CD4-positive, alpha-beta T cell treated with Interleukin-12 subunit alpha and Interleukin-12 subunit beta, for 1 hour (primary cell): Measurements from ENCODE around the gene AQP11.
"Not testable (repeated sequence)": the region's sequence is repeated elsewhere in the genome, so short reads cannot be mapped to it uniquely, and the experiment has no call there.

Source experiments
- DNase-seq: peaks from one replicate; pipeline ENCODE4 v3.0.0-alpha.2; 2020

Gene AQP11

GRCh38 chr11:77589521-77590193 is at the start of gene AQP11:
Gene AQP11 (plus strand): TSS chr11:77589953. CDS start chr11:77589993, 40 bp downstream.
- DNase-seq: peak; percentile 54

GRCh38 chr11:77542296-77542695 is 47.5 kb upstream of the AQP11 start:
- DNase-seq: no peak

GRCh38 chr11:77547047-77547836 is 42.5 kb upstream of the AQP11 start:
- DNase-seq: no peak

GRCh38 chr11:77547863-77548551 is 41.7 kb upstream of the AQP11 start:
- peak; percentile 54 for DNase-seq

GRCh38 chr11:77548552-77549445 is 41.0 kb upstream of the AQP11 start:
- no peak for DNase-seq

- not testable (repeated sequence) for DNase-seq
Measured at GRCh38 chr11:77551426-77551825, 38.3 kb upstream of the AQP11 start.

- DNase-seq: no peak
Measured at GRCh38 chr11:77557553-77557952, 32.2 kb upstream of the AQP11 start.

- no peak for DNase-seq
Measured at GRCh38 chr11:77558380-77558779, 31.4 kb upstream of the AQP11 start.

GRCh38 chr11:77559686-77560401 is 29.9 kb upstream of the AQP11 start:
- DNase-seq: no peak

GRCh38 chr11:77560605-77561004 is 29.1 kb upstream of the AQP11 start:
- no peak for DNase-seq

- DNase-seq: no peak
Measured at GRCh38 chr11:77561257-77561656, 28.5 kb upstream of the AQP11 start.

GRCh38 chr11:77568306-77568705 is 21.4 kb upstream of the AQP11 start:
- no peak for DNase-seq

- DNase-seq: no peak
Measured at GRCh38 chr11:77568916-77569675, 20.7 kb upstream of the AQP11 start.

GRCh38 chr11:77569676-77570070 is 20.1 kb upstream of the AQP11 start:
- no peak for DNase-seq

- DNase-seq: not testable (repeated sequence)
Measured at GRCh38 chr11:77570896-77571295, 18.9 kb upstream of the AQP11 start.

GRCh38 chr11:77575428-77575827 is 14.3 kb upstream of the AQP11 start:
- not testable (repeated sequence) for DNase-seq

GRCh38 chr11:77580712-77581337 is 8.9 kb upstream of the AQP11 start:
- DNase-seq: no peak

- DNase-seq: no peak
Measured at GRCh38 chr11:77589181-77589520, 602 bp upstream of the AQP11 start.

- peak; percentile 4 for DNase-seq
Measured at GRCh38 chr11:77590194-77590782, 535 bp downstream of the AQP11 start.

- no peak for DNase-seq
Measured at GRCh38 chr11:77592727-77593126, 3.0 kb downstream of the AQP11 start.
